Stimulated activated CD4-positive, alpha-beta T cell treated with anti-CD3 and anti-CD28 coated beads, Interleukin-1b, Interleukin-23, amount 100 ng/mL, for 1 hour (primary cell): ENCODE data around the gene MBOAT7.

ENCODE experiments used
- DNase-seq, 2 donors: peaks; one replicate each; pipeline ENCODE4 v3.0.0-alpha.2; 2020; ENCODE audit warnings: low read depth in 2 of 2

Gene MBOAT7

DNA sequence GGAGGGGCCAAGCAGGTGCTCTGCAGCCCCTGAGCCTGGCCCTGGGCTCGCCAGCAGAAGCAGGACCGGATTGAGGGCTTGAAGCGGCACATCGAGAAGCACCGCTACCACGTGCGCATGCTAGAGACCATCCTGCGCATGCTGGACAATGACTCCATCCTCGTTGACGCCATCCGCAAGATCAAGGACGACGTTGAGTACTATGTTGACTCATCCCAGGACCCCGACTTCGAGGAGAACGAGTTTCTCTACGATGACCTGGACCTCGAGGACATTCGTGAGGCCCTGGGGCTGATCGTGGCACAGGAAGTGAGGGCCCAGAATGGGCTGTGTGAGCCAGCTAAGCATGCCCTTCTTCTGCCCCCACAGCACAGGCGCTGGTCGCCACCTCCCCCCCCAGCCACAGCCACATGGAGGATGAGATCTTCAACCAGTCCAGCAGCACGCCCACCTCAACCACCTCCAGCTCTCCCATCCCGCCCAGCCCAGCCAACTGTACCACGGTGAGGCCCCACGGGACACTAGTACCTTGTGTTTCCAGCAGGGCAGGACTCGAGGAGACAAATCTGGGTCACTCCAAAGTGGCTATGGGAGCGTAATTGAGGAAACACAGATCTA lies 43.7 kb downstream of the MBOAT7 start:
- no peak for DNase-seq

DNA sequence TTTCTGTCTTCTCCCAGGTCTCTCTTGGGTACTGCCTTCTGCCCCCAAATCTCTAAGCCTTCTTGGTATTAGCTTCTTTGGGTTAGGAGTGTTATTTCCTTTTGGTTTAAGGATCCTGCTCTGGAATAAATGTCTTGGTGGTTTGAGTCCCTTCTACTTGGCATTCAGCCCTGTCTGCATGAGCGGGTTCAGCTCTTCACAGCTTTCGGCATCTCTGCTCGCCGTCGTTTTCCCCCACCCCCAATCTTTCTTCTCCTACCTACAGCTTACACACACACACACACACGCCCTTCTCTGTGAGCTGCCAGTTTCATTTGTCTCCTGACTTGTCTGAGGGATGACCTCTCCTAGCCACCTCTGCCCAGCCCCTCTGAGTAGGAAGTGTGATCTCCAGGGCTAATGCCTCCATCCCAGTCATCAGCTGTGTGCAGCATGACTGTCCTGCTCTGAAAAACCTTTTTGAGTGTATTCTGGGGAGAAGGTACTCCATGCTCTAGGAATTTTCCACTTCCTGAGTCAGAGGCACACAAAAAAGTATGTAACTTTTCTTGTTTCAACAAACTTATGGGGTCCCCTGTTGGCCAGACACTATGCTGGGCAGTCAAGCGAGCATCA lies 47.1 kb downstream of the MBOAT7 start:
- no peak for DNase-seq

DNA sequence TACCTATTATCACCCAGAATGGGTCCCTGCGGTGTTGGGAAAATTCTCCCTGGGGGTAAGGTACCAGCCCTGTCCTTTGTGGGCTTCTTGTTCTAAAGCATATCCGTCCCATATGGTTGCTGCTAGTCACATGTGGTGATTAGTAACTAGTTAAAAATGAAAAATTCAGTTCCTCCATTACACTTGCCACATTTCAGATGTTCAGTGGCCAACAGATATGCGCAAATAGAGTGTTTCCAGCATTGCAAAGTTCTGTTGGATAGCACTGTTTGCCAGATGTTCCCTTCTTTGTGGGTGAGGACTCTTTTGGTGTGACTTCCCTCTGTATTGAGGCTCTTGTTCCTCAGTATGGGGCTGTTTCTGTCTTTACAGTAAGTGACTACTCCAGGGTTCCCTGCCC lies 48.0 kb downstream of the MBOAT7 start:
- no peak for DNase-seq

DNA sequence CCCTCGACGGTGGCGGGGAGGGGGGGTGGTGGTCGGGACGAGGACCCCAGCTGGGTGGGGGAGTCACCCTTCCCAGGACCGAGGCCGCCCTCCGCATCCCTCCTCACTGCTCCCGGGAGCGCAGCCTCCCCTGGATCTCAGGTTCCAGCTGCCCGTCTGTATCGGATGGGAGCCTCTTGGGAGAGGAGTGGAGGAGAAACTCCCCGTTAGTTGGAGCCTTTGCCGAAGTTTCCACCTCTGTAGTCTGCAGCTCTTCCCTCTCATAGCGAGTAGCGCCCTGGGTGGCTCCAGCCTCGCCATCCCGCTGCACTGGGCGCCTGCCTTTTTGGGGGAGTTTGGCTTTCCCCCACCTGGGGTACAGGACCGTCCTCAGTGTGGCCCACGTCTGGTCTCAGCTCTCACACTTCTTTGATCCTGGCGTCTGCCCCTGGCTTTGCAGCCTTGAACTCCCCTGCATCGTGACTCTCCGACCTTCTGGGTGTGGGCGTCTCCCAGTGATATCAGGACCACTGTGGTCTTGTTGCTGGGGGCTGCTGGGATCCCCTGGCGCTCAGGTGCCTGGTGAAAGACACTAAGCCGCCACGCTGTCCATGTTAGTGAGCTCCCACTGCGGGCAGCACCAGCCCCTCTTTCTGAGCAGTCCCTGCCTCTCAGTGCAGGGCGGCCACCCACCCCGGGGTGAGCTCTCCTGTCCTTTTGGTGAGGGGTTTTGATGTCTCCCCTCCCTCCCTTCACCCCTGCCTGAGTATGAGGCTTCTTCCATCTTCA lies 50.7 kb downstream of the MBOAT7 start:
- no peak for DNase-seq

DNA sequence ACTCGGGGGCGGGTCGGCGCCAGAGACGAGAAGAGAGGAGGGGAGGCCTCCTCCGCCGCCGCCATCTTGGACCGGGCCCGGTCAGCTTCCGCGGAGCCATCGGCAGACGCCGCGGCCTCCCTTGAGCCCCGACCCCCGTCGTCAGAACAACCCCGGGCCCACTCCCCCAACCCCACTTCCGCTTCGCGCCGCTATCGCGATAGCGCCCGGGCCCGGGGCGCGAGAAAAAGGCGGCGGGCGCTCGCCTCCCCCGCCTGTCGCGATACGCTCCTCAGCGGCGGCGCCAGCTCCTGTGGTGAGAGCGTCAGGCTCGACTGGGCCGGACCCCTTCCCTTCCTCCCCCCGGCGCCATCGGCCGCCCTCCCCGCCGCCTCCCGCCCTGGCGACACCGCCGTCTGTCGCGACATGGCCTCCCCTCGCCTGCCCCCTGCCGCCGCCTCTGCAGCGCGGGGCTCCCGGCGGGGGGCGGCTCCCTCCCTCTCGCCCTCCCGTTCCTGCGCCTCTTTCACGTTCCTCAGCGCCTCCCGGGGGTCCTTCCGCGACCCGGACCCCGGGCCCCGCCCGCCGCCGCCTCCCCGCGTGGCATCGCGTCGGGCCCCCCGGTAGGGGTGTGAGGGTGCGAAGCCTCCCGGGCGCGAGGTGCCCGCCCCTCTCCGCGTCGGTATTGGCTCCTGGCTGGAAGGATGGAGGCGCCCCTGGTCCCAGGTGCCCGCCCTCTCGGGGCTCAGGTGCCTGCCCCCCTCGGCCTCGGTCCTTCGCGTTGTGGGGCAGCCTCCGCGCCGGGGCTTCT lies 51.5 kb downstream of the MBOAT7 start, which contains the start of gene CNOT3:
Gene CNOT3 (plus strand): TSS at position 64 of the 790 bp plus-strand sequence. CDS start 5,217 bp downstream, outside the sequence.
- no peak for DNase-seq

DNA sequence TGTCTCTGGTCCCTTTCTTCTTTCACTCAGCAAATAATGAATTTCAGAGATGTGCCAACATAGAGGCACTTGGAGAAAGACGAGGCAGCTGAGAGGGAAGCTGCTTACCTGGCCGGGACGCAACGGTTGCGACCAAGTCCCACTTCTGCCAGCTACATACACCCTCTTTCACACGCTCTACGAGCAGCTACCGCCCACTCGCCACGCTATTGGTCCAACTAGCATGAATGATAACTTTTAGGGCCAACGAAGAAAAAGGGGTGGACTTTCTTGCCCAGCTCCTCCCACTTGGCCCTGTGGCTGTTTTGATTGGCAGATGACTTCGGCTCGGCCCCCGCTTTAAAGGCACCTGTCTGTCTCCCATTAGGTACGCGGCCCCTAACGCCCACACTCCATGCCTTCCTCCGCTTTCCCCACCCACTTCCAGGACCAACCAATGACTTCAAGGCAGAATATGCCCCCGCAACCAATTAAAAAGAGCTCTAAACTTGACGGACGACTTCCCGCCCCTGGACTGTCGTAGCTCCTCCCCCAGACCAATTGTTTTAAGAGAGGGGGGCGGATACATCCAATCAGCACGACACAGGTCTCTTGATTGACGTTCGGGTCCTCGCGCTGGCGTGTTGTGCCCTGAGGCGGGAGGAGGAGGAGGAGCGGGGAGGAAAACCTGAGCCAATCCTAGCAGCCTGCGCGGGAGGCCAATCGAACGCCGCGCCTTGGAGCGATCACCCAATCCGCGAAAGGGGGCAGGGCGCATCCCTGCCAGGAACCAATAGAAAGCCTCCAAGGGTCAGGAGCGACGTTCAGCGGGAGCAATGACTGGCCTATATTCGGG lies 52.3 kb downstream of the MBOAT7 start:
- peak; percentile 90 to 99 for DNase-seq

DNA sequence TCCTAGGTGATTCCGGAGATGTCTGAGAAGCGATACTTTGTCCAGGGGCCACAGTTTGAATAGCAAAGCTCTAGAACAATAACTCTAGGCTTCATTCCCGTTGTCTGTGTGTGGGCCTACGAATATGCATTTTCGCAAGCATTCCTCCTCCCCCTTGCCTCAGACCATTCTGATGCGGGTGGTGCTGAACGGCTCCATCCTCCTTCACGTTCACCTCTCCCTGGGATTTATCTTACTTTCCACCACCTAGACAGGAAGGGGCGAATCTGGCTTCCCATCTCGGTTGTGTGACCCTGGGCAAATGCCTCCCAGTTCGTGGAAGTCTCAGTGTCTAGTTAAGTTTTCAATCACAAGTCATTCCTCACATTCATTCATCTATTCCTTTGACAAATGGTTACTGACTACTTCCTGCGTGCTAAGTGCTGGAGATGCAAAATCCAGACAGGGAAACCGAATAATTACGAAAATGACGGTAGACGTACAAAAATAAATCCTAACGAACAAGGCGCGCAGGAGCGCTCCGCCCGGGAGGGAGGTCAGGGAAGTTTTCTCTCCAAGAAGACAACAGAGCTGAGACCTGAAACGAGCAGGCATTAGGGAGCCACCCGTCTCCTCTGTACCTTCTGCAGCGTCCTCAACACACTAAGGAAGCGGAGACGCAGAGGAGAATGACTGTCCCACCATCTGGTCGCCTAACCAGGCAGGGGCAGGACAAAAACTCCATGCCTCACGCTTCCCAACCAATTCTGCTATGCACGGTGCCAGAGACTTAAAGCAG lies 53.1 kb downstream of the MBOAT7 start:
- DNase-seq = no peak

DNA sequence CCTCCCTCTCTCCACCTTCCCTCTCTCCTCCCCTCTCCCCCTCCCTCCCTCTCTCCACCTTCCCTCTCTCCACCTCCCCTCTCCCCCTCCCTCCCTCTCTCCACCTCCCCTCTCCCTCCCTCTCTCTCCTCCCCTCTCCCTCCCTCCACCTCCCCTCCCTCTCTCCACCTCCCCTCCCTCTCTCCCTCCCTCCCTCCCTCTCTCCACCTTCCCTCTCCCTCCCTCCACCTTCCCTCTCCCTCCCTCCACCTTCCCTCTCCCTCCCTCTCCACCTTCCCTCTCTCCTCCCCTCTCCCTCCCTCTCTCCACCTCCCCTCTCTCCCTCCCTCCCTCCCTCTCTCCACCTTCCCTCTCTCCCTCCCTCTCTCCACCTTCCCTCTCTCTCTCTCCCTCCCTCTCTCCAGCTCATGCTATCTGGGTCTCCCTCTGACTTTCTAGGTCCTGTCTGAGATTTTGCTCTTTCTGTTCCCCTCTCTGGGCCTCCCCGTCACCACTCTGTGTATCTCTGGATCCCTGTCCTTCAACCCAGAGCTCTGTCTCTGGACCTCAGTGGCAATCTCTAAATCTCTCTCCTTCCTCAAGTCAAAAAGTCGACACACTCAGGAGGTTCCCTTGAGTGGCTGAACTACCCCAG lies 55.3 kb downstream of the MBOAT7 start:
- DNase-seq = no peak

DNA sequence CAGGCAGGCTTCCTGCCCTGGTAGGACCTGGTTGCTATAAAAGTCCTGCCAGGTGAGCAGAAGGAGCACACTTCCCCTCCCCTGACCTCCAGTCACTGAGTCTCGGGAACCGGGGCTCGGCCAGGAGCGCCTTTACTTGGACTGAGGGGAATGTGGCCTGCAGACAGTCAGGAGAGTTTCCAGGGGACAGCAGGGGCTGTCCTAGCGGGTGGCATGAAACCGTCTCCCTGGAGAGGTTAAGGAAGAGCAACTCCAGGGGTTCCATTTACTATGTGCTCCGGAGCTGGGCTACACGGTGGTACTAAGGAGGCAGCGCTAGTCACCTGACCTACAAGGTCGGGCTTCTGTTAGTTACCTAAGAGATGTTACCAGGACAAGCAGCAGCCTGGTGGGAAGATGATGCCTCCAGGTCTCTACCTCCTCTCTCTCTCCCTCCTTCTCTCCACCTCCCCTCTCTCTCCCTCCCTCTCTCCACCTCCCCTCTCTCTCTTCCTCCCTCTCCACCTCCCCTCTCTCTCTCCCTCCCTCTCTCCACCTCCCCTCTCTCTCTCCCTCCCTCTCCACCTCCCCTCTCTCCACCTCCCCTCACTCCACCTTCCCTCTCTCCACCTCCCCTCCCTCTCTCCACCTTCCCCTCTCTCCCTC lies 55.9 kb downstream of the MBOAT7 start:
- DNase-seq = no peak

DNA sequence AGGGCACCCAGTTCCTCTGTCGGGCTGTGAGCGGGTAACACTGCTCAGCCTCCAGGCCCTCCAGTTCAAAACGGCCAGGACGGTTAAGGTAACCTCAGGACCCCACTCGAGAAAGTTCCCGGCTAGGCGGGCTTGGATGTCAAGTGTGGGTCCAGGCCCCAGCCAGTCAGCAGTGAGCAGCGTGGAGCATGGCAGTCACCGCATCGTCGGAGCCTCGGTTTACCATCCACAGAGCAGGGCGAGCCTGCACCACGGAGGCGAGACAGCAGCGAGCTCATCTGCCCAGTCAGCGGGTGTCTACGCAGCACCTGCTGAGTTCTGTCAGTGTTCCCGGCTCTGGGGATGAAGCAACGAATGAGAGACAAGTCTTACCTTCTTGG lies 59.8 kb downstream of the MBOAT7 start:
- no peak for DNase-seq

DNA sequence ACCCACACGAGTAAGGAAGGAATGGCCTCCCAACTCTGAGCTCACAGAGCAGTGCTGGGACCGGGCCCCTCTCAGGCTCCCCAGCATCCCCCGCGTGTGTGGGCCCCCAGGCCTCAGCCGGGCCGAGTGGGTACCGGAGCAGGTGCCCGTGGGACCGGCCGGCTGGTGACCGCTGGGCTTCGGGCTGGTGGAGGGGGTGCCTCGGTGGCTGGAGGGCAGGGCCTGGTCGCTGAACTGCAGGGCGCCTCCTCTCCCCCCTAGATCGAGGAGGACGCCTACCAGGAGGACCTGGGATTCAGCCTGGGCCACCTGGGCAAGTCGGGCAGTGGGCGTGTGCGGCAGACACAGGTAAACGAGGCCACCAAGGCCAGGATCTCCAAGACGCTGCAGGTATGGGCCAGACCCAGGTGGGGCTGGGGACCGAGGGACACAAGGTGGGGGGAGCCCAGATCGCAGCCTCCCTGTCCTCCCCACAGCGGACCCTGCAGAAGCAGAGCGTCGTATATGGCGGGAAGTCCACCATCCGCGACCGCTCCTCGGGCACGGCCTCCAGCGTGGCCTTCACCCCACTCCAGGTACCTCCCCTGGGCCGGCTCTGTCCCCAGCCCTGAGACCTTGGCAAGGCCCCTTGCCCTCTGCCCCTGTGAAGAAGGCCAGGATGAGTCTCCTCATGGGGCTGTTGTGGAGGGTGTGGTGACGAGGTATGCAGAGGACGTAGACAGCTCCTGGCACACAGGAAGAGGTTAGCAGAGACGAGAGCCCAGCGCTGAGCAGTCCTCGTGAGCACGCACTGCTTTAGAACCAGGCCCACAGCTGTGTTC lies 60.4 kb downstream of the MBOAT7 start:
- no peak for DNase-seq

DNA sequence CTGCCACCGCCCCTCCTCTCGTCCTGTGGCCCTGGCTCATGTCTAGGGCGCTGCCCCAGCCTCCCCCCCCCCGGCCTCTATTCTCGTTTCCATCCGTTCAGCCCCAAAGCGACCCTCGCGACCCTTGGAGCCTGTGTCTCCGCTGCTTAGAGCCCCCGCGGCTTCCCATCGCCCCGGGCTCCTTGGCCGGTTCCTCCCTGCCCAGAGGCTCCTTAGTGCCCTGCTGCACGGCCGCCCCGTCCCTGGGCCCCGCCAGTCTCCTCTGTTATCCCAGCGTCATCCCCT lies 61.0 kb downstream of the MBOAT7 start:
- no peak for DNase-seq

DNA sequence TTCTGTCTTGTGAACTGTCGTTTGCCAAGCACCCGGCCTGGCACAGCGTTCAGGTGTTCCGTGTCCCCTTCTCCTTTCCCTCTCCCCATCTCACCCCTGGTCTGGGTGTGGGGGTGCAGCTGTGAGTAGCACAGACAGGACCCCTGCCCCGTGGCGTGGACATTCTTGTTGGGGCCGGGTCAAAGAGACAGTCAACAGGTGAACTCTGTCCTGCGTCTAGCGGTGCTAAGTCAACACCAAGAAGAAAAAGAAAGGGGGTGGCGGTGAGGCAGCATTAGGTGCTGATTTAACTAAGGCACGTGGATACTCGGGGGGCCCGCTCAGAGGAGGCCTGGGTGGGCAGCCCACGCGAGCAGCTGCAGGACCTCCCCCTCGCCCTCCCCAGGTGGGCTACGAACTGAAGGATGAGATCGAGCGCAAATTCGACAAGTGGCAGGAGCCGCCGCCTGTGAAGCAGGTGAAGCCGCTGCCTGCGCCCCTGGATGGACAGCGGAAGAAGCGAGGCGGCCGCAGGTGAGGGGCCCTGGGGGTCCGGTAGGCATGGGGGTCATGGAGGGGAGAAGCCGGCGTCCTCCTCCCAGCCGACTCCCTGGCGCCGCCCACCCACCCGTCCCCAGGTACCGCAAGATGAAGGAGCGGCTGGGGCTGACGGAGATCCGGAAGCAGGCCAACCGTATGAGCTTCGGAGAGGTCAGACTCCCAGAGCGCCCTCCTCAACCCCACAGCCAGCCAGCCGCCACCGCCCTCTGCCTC lies 61.5 kb downstream of the MBOAT7 start:
- no peak for DNase-seq

DNA sequence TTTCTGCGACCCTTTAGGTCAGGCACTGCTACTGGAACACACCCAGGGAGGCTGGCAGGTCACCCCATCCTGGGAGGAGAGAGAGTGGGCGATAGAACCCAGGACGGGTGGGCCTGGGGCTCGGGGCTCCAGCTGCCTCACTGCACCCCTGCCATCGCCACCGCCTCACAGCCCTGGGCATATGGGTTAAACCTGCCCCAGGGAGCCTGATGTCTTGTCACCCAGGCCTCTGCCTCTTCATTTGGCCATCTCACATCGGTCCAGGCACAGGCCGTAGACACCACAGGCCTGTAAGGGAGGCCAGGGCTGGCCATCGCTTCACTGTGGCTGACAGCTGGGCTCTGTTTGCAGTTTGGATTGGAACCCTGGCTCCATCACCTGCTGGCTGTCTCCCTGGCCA lies 63.7 kb downstream of the MBOAT7 start:
- no peak for DNase-seq

DNA sequence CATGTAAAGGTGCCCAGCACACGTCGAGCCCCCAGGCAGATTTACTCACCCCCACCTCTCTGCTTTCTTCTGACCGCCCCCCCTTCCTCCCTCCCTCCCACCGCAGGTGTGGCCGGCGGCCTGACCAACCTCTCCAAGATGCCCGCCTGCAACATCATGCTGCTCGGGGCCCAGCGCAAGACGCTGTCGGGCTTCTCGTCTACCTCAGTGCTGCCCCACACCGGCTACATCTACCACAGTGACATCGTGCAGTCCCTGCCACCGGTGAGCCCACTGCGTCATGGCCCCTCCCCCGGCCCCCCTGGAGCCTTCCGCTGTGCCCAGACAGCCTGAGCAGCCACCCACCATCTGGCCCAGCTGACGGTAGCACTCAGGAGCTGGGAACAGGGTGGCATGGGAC lies 65.0 kb downstream of the MBOAT7 start:
- DNase-seq = no peak

DNA sequence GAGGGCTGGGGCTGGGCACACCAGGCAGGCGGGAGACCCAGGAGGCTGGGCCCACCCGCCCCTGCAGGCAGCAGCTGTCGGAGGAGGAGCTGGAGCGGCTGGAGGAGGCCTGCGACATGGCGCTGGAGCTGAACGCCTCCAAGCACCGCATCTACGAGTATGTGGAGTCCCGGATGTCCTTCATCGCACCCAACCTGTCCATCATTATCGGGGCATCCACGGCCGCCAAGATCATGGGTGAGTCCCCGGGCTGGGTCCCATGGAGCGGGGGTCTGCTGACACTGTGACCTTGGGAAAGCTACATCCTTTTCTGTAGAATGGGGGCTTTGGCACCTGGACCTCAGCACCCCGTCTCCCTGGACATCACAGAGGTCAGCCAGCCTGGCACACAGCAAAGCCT lies 65.7 kb downstream of the MBOAT7 start:
- no peak for DNase-seq
